Islet precursor cell (in vitro differentiated cells): ENCODE results near the gene MAB21L3.

Experiments used
- DNase-seq: peaks from one replicate; pipeline ENCODE4 v3.0.0-alpha.2; 2018

Gene MAB21L3

GRCh38 chr1:116110567-116111523 is at the start of gene MAB21L3:
Gene MAB21L3 (plus strand): TSS chr1:116111399. CDS start chr1:116112616, 1,217 bp downstream.
- DNase-seq: no peak

GRCh38 chr1:116062201-116062600 is 49.0 kb upstream of the MAB21L3 start:
- DNase-seq: no peak

GRCh38 chr1:116064616-116065015 is 46.6 kb upstream of the MAB21L3 start:
- no peak for DNase-seq

GRCh38 chr1:116066868-116067565 is 44.2 kb upstream of the MAB21L3 start:
- DNase-seq: no peak

GRCh38 chr1:116067566-116067890 is 43.7 kb upstream of the MAB21L3 start:
- no peak for DNase-seq

- no peak for DNase-seq
Measured at GRCh38 chr1:116075575-116075974, 35.6 kb upstream of the MAB21L3 start.

- no peak for DNase-seq
Measured at GRCh38 chr1:116075990-116076389, 35.2 kb upstream of the MAB21L3 start.

- DNase-seq: no peak
Measured at GRCh38 chr1:116076831-116077230, 34.4 kb upstream of the MAB21L3 start.

GRCh38 chr1:116078699-116079223 is 32.4 kb upstream of the MAB21L3 start:
- DNase-seq: no peak

GRCh38 chr1:116087628-116088027 is 23.6 kb upstream of the MAB21L3 start:
- DNase-seq: no peak

- no peak for DNase-seq
Measured at GRCh38 chr1:116089870-116090269, 21.3 kb upstream of the MAB21L3 start.

- DNase-seq: no peak
Measured at GRCh38 chr1:116091083-116091482, 20.1 kb upstream of the MAB21L3 start.

- DNase-seq: no peak
Measured at GRCh38 chr1:116092752-116093489, 18.3 kb upstream of the MAB21L3 start.

- DNase-seq: no peak
Measured at GRCh38 chr1:116095027-116095426, 16.2 kb upstream of the MAB21L3 start.

GRCh38 chr1:116096013-116096618 is 15.1 kb upstream of the MAB21L3 start:
- no peak for DNase-seq

GRCh38 chr1:116097626-116098025 is 13.6 kb upstream of the MAB21L3 start:
- DNase-seq: no peak

GRCh38 chr1:116099379-116099778 is 11.8 kb upstream of the MAB21L3 start:
- DNase-seq: no peak

GRCh38 chr1:116099919-116100318 is 11.3 kb upstream of the MAB21L3 start:
- no peak for DNase-seq

- no peak for DNase-seq
Measured at GRCh38 chr1:116104667-116105066, 6.5 kb upstream of the MAB21L3 start.

GRCh38 chr1:116105996-116106395 is 5.2 kb upstream of the MAB21L3 start:
- no peak for DNase-seq

- DNase-seq: no peak
Measured at GRCh38 chr1:116106646-116107045, 4.6 kb upstream of the MAB21L3 start.

GRCh38 chr1:116107371-116107770 is 3.8 kb upstream of the MAB21L3 start:
- no peak for DNase-seq

- DNase-seq: no peak
Measured at GRCh38 chr1:116111524-116112021, 374 bp downstream of the MAB21L3 start.
